GM12878 (cell line): ENCODE measurements around the gene CTRB1. TPM values are rescaled to one million over a fixed set of nuclear protein-coding genes. Genes with fewer than 3 reads are reported as not detected.
"Not testable (repeated sequence)": the region's sequence is repeated elsewhere in the genome, so short reads cannot be mapped to it uniquely, and the experiment has no call there.

Source experiments
- ATAC-seq: fragments of 200-7000 bp; cut with Tn5 transposase; 3 replicates; pipeline ENCODE4 v1.9.1; 2020; ENCODE audit warnings: mild to moderate bottlenecking, moderate library complexity
- BruUV-seq: library from RNA; stranded (reverse); fragments of 400-500 nt; replicated peaks from 2 replicates; lab custom pipeline; 2021; lab: Mats Ljungman, UMichigan
- CTCF ChIA-PET: fragments of 300-600 bp; sonication (Branson Sonifier 250); formaldehyde crosslinking; extraction: SDS; loops from one replicate; lab custom pipeline; 2021; ENCODE audit warnings: inconsistent platforms; lab: Yijun Ruan, JAX
- POLR2A ChIA-PET: fragments of 350-600 bp; formaldehyde crosslinking; extraction: SDS; loops from one replicate; lab custom pipeline; 2021; ENCODE audit warnings: inconsistent platforms; lab: Charles Lee
- RAD21 ChIA-PET: fragments of 300-600 bp; sonication (Branson Sonifier 250); formaldehyde crosslinking; loops from one replicate; lab custom pipeline; 2023; ENCODE audit warnings: antibody characterized with exemption; ENCODE audit not compliant: unreplicated experiment; lab: Charles Lee
- SMC1A ChIA-PET: fragments of 300-600 bp; sonication (Branson Sonifier 250); formaldehyde crosslinking; loops from one replicate; lab custom pipeline; 2023; ENCODE audit not compliant: unreplicated experiment, uncharacterized antibody; lab: Charles Lee
- DNase-seq: peaks from one replicate; pipeline ENCODE4 v3.0.0-alpha.2; 2011; ENCODE audit warnings: low read depth, low spot score
- FAIRE-seq: peaks from 3 replicates; lab custom pipeline; 2011; peaks lifted over from hg19 to GRCh38; lab: Jason Lieb, UNC
- H2AFZ ChIP-seq: 2 replicates; pipeline ENCODE4 v1.6.0; 2011; ENCODE audit warnings: low read depth, low read length, control low read depth; ENCODE audit not compliant: control insufficient read depth
- H3K27ac ChIP-seq: 2 replicates; pipeline ENCODE4 v1.5.1; 2011; ENCODE audit warnings: control low read depth; ENCODE audit not compliant: control insufficient read depth, insufficient read depth
- H3K27me3 ChIP-seq, 2 experiments: replicated peaks in 1 of 2; 2 replicates each; pipeline versions ENCODE4 v1.6.0 to v1.6.1; 2011; ENCODE audit warnings: low read length in 1 of 2; ENCODE audit not compliant: control insufficient read depth in 2 of 2, insufficient read depth in 2 of 2
- H3K36me3 ChIP-seq, 2 experiments: 2 replicates each; pipeline ENCODE4 v1.5.1; 2011; ENCODE audit warnings: low read length in 1 of 2; ENCODE audit not compliant: control insufficient read depth in 2 of 2, insufficient read depth in 2 of 2
- H3K4me1 ChIP-seq: 2 replicates; pipeline ENCODE4 v1.6.1; 2011; ENCODE audit warnings: mild to moderate bottlenecking, low read length, moderate library complexity, mixed read lengths; ENCODE audit not compliant: control insufficient read depth, insufficient read depth
- H3K4me2 ChIP-seq: 2 replicates; pipeline ENCODE4 v1.6.0; 2011; ENCODE audit warnings: control low read depth; ENCODE audit not compliant: control insufficient read depth, insufficient read depth
- H3K4me3 ChIP-seq: fragments of 200-600 bp; sonication (generic); 2 replicates; pipeline ENCODE4 v1.5.1; 2016
- H3K79me2 ChIP-seq: 2 replicates; pipeline ENCODE4 v1.6.0; 2011; ENCODE audit warnings: low read length; ENCODE audit not compliant: control insufficient read depth, insufficient read depth
- H3K9ac ChIP-seq: 2 replicates; pipeline ENCODE4 v1.8.0; 2011; ENCODE audit warnings: low read length, control low read depth, mixed read lengths; ENCODE audit not compliant: control insufficient read depth, insufficient read depth
- H3K9me3 ChIP-seq: replicated peaks from 3 replicates; pipeline ENCODE4 v1.5.1; 2011; ENCODE audit warnings: mild to moderate bottlenecking, low read length; ENCODE audit not compliant: control insufficient read depth, insufficient read depth
- H4K20me1 ChIP-seq: 2 replicates; pipeline ENCODE4 v1.6.0; 2011; ENCODE audit not compliant: control insufficient read depth, insufficient read depth
- CREB1 ChIP-seq: IDR thresholded peaks from 2 replicates; pipeline ENCODE4 v1.6.1; 2012; ENCODE audit warnings: low read depth, mild to moderate bottlenecking, inconsistent platforms
- GATAD2B ChIP-seq: fragments of 450-650 bp; conservative IDR thresholded peaks from 2 replicates; pipeline ENCODE4 v1.6.1; 2017; ENCODE audit warnings: low read depth, mild to moderate bottlenecking, moderate library complexity
- ZNF217 ChIP-seq: fragments of 450-650 bp; IDR thresholded peaks from 2 replicates; pipeline ENCODE4 v1.6.1; 2017; ENCODE audit warnings: antibody characterized with exemption, mild to moderate bottlenecking
- ZNF24 ChIP-seq: fragments of 450-650 bp; IDR thresholded peaks from 2 replicates; pipeline ENCODE4 v1.6.1; 2017; ENCODE audit warnings: antibody characterized with exemption, mild to moderate bottlenecking
- WGBS: methylation state at CpG from one replicate; pipeline ENCODE4 v1.1.6; 2016; ENCODE audit warnings: low lambda C conversion rate; ENCODE audit not compliant: insufficient replicate concordance, insufficient coverage; ENCODE audit errors: missing lambda C conversion rate; 5-methylcytosine and 5-hydroxymethylcytosine counted together
- in situ Hi-C: fragments of 300-500 bp; cut with MboI; formaldehyde crosslinking; loops from 9 replicates; pipeline ENCODE4 v1.14.3; 2018; ENCODE audit warnings: mixed read lengths
- intact Hi-C: fragments of 100-400 bp; cut with micrococcal nuclease; formaldehyde crosslinking; loops from one replicate; pipeline ENCODE4 v1.14.2; 2022; ENCODE audit not compliant: unreplicated experiment
- polyA plus RNA-seq, 11 experiments: library from polyadenylated mRNA; depleted of rRNA in 4 of 11; unstranded in 6 of 11; stranded (reverse) in 5 of 11; fragments of >200 nt; fragmentation: Nextera tagmentation in 4 of 11; fragmentation: Illumina TruSeq in 1 of 11; extraction: Ambion mirVana in 4 of 11; extraction: Trizol in 1 of 11; gene quantifications; 1 replicate in 1 of 11; 2 replicates in 10 of 11; pipeline versions ENCODE4 v1.2.1 to v1.2.3, GENCODE V29; 2011 to 2016; ENCODE audit warnings: inconsistent platforms in 2 of 11, missing spikeins in 2 of 11, low read depth in 1 of 11
- total RNA-seq, 4 experiments: library from RNA; depleted of rRNA in 3 of 4; stranded (reverse); fragments of >200 nt in 3 of 4; fragmentation: Illumina TruSeq in 1 of 4; extraction: Trizol in 1 of 4; gene quantifications; 2 replicates each; pipeline versions ENCODE4 v1.2.1 to v1.2.3, GENCODE V29; 2013 to 2021

The CTRB1 gene
- total and polyA plus RNA-seq, 10 of the 15 experiments (the other 5 are each of a cell fraction or from before 2014, with no cell fraction given) = 0.28 to 4.4 TPM; not detected in 8

- CTCF ChIA-PET = interaction anchor here (1.1 to 7.9 kb wide), 2 partner anchors 179 to 261 kb away, joined by 3 to 170 read pairs; no protein-coding TSS in a partner anchor
- Histone ChIP-seq H4K20me1 (no peaks in the 10 kb centered on the region), H2AFZ (no peak overlapping the region), H3K27me3 (no peaks in the 10 kb centered on the region), H3K9ac (no peak overlapping the region), H3K79me2 (no peaks in the 10 kb centered on the region), H3K9me3 (no peaks in the 10 kb centered on the region), H3K4me2 (no peak overlapping the region), H3K4me3 (no peak overlapping the region), H3K4me1 (peaks cover 8% of the 10 kb centered on the region), H3K36me3 (no peaks in the 10 kb centered on the region), H3K27ac (no peak overlapping the region)
- ATAC-seq (no peak), DNase-seq (no peak), FAIRE-seq (no peak)
- SMC1A ChIA-PET = interaction anchor here (0.7 to 1.3 kb wide), 2 partner anchors 16 to 198 kb away, joined by 3 to 4 read pairs; no protein-coding TSS in a partner anchor
- intact Hi-C loops = loop anchor here (2.0 kb wide), 1 partner anchor 17 kb away; no protein-coding TSS in a partner anchor
- POLR2A ChIA-PET = no interaction called here
- 60% methylated on average over 12 of the region's 13 CpGs for WGBS
- in situ Hi-C loops = loop anchor here (5.0 kb wide), 1 partner anchor 183 kb away; no protein-coding TSS in a partner anchor
- BruUV-seq = no TSS peak
- TF ChIP-seq CREB1 = no peak
- TF ChIP-seq GATAD2B = no peak
- no peak for TF ChIP-seq ZNF24
- RAD21 ChIA-PET = interaction anchor here (0.9 kb wide), 1 partner anchor 18 kb away, joined by 3 read pairs; no protein-coding TSS in a partner anchor
These were observed 14.9 kb upstream of the CTRB1 start for GRCh38 chr16:75203667-75204409.

- Histone ChIP-seq H3K9me3 (no peaks in the 10 kb centered on the region), H3K4me3 (no peak overlapping the region), H2AFZ (no peak overlapping the region), H3K4me1 (peaks cover 8% of the 10 kb centered on the region), H3K27ac (no peak overlapping the region), H3K79me2 (no peaks in the 10 kb centered on the region), H3K27me3 (no peaks in the 10 kb centered on the region), H3K4me2 (no peak overlapping the region), H4K20me1 (no peaks in the 10 kb centered on the region), H3K9ac (no peak overlapping the region), H3K36me3 (no peaks in the 10 kb centered on the region)
- ChIA-PET SMC1A (interaction anchor here (0.7 to 1.3 kb wide), 2 partner anchors 16 to 197 kb away, joined by 3 to 4 read pairs; no protein-coding TSS in a partner anchor), RAD21 (interaction anchor here (0.9 kb wide), 1 partner anchor 18 kb away, joined by 3 read pairs; no protein-coding TSS in a partner anchor), POLR2A (no interaction called here), CTCF (interaction anchor here (7.9 kb wide), 1 partner anchor 178 kb away, joined by 170 read pairs; no protein-coding TSS in a partner anchor)
- intact Hi-C loops = no loop called here
- in situ Hi-C loops = loop anchor here (5.0 kb wide), 1 partner anchor 183 kb away; no protein-coding TSS in a partner anchor
- ATAC-seq = no peak
- DNase-seq = no peak
- BruUV-seq = no TSS peak
- 52% methylated on average over 4 of the region's 6 CpGs for WGBS
- no peak for TF ChIP-seq ZNF217
- no peak for FAIRE-seq
These were observed 14.4 kb upstream of the CTRB1 start for GRCh38 chr16:75204410-75204758.

GRCh38 chr16:75204905-75205304 lies 13.9 kb upstream of the CTRB1 start:
- H3K4me2 ChIP-seq, DNase-seq, H3K36me3 ChIP-seq, H4K20me1 ChIP-seq, H2AFZ ChIP-seq, intact Hi-C loops, CTCF ChIA-PET, ATAC-seq, H3K79me2 ChIP-seq, H3K4me1 ChIP-seq, BruUV-seq, H3K4me3 ChIP-seq, H3K27me3 ChIP-seq, H3K27ac ChIP-seq, H3K9me3 ChIP-seq, FAIRE-seq, POLR2A ChIA-PET, H3K9ac ChIP-seq: not testable (repeated sequence)
- in situ Hi-C loops = loop anchor here (5.0 kb wide), 1 partner anchor 182 kb away; no protein-coding TSS in a partner anchor
- WGBS = no CpG with 5 or more reads among the region's 20 CpGs
- ChIA-PET RAD21 (interaction anchor here (0.9 kb wide), 1 partner anchor 17 kb away, joined by 3 read pairs; no protein-coding TSS in a partner anchor), SMC1A (interaction anchor here (1.3 kb wide), 1 partner anchor 197 kb away, joined by 4 read pairs; no protein-coding TSS in a partner anchor)
